Measurements from ENCODE around the gene LDAH. TPM values are rescaled to one million over a fixed set of nuclear protein-coding genes. Genes with fewer than 3 reads are reported as not detected.

Gene LDAH
- polyA plus RNA-seq, 1 experiment = 10.0 TPM

DNA sequence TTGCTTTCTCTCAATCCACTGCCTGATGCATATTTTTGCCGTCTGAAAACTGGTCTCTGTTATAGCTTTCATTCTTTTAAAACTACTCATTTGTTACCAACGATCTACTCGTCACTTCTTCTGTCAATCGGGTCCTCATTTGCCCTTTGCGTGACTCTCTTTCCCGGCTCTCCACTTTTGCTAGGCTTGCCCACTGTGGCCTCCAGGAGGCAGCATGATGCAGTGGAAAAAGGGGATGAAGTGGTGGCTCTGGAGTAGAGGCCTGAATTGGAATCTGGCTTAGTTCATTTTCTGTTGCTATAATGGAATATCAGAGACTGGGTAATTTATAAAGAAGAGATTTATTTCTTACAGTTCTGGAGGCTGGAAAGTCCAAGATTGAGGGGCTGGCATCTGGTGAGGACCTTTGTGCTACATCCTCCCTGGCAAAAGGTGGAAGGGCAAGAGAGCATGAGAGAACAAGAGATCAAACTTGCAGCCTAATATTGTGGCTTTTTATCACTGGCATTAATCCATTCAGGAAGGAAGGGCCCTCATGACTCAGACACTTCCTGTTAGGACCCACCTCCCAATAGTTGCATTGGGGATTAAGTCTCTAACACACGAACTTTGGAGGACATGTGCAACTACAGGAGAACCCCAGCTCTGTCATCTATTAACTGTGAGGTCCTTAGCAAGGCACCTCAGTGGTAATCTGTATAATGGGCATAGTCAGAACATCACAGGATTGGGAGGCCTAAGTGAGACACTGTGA is 140.6 kb downstream of the LDAH start:
- no peak for DNase-seq (ENCODE audit: low read depth)
- POLR2A ChIA-PET = no interaction called here
- no peaks in the 10 kb centered on the region for H3K27me3 ChIP-seq (ENCODE audit: control insufficient read depth, insufficient read depth, low read length)
- CTCF ChIA-PET = interaction anchor here (0.8 to 3.7 kb wide), 12 partner anchors 9 to 282 kb away, joined by 3 to 18 read pairs (median 5); no protein-coding TSS in a partner anchor
- no peak overlapping the region for H3K4me3 ChIP-seq (ENCODE audit: low read depth, low read length)
- H3K36me3 ChIP-seq (ENCODE audit: control insufficient read depth, insufficient read depth, low read length) = peaks cover 3% of the 10 kb centered on the region
- TF ChIP-seq, protein P1, sequence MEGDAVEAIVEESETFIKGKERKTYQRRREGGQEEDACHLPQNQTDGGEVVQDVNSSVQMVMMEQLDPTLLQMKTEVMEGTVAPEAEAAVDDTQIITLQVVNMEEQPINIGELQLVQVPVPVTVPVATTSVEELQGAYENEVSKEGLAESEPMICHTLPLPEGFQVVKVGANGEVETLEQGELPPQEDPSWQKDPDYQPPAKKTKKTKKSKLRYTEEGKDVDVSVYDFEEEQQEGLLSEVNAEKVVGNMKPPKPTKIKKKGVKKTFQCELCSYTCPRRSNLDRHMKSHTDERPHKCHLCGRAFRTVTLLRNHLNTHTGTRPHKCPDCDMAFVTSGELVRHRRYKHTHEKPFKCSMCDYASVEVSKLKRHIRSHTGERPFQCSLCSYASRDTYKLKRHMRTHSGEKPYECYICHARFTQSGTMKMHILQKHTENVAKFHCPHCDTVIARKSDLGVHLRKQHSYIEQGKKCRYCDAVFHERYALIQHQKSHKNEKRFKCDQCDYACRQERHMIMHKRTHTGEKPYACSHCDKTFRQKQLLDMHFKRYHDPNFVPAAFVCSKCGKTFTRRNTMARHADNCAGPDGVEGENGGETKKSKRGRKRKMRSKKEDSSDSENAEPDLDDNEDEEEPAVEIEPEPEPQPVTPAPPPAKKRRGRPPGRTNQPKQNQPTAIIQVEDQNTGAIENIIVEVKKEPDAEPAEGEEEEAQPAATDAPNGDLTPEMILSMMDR (IDR thresholded peaks at IDR 0.05; ENCODE audit: insufficient read depth, low read depth, low read length) = peak; percentile 83

DNA sequence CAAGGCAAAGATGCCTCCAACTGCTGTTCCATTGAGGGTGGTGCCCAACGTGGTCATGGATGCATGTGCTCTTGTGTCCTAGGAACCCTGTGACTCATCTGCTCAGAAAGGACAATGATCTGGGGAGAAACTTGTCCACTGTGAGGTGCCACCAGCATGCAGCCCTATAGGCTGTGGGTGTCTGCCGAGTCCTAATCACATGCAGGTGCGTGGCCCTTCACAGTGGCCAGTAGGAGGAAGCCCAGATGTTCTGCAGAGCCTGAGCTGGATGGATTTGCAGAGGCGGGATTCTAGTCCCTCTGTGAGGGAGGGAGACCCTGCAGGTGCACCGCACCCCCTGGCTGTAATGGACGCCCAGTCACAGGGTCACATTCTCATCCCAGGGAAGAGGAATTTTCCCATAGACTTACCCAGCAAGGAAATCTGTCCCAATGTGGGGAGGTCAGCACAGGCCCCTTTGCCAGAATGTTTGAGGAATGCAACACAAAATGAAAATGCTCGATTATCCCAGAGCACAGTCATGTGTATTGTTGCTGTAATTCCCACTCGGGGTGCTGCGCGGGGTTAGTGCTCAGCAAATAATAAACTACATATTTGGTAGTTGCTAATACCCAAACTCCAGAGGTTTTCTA is 142.0 kb downstream of the LDAH start:
- Histone ChIP-seq H3K4me3 (ENCODE audit: low read depth, low read length) (no peak overlapping the region), H3K27me3 (ENCODE audit: control insufficient read depth, insufficient read depth, low read length) (no peaks in the 10 kb centered on the region), H3K36me3 (ENCODE audit: control insufficient read depth, insufficient read depth, low read length) (peaks cover 1% of the 10 kb centered on the region)
- DNase-seq (ENCODE audit: low read depth) = no peak
- POLR2A ChIA-PET = no interaction called here
- TF ChIP-seq, protein P1 (IDR thresholded peaks at IDR 0.05; ENCODE audit: insufficient read depth, low read depth, low read length) = no peak
- CTCF ChIA-PET = interaction anchor here (1.0 to 2.9 kb wide), 5 partner anchors 9 to 283 kb away, joined by 3 to 18 read pairs (median 6); no protein-coding TSS in a partner anchor

DNA sequence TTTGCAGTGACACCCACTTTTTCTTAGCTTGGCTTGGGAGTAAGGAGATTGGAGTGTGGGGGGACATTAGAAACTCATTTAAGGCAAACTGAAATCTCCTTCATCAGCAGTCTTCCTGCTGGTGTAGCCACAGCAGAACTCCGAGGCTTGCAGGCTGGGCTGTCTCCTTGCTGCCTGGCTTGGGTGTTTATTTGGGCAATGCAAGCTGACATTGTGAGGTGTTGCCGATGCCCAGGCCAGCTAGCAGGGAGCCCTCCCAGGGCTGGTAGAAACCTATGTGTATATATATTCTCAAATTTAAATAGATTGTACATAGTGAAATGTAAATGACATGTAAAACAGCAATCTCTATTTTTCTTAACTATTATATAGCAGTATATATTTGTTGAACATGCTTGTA is 144.1 kb downstream of the LDAH start:
- no peak for DNase-seq (ENCODE audit: low read depth)
- Histone ChIP-seq H3K27me3 (ENCODE audit: control insufficient read depth, insufficient read depth, low read length) (no peaks in the 10 kb centered on the region), H3K4me3 (ENCODE audit: low read depth, low read length) (no peak overlapping the region), H3K36me3 (ENCODE audit: control insufficient read depth, insufficient read depth, low read length) (no peaks in the 10 kb centered on the region; the same call in none of the 2 replicates)
- CTCF ChIA-PET = interaction anchor here (0.5 to 8.4 kb wide), 5 partner anchors 15 to 359 kb away, joined by 3 to 123 read pairs (median 3); partner anchors contain the start of gene GDF7
- POLR2A ChIA-PET = no interaction called here
- TF ChIP-seq, protein P1 (IDR thresholded peaks at IDR 0.05; ENCODE audit: insufficient read depth, low read depth, low read length) = no peak

DNA sequence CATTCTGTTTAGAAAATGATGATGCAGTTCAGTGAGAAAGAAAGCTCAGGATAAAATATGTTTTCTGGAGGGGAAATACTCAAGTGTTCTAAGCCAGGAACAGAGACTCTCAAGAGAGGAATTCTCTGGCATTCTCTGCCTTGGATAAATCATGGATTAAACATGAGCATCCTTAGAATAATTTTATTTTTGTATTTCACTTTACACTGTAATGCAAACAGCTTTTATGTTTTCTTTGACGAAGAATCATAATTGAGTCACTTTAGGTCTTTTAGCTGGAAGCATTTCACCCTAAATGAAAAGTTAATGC is 144.9 kb downstream of the LDAH start:
- TF ChIP-seq, protein P1 (IDR thresholded peaks at IDR 0.05; ENCODE audit: insufficient read depth, low read depth, low read length) = no peak
- no peak for DNase-seq (ENCODE audit: low read depth)
- ChIA-PET CTCF (interaction anchor here (1.3 to 8.4 kb wide), 4 partner anchors 14 to 285 kb away, joined by 3 to 123 read pairs (median 14); partner anchors contain the start of gene GDF7), POLR2A (no interaction called here)
- Histone ChIP-seq H3K36me3 (ENCODE audit: control insufficient read depth, insufficient read depth, low read length) (no peaks in the 10 kb centered on the region; the same call in 1 of the 2 replicates), H3K4me3 (ENCODE audit: low read depth, low read length) (no peak overlapping the region), H3K27me3 (ENCODE audit: control insufficient read depth, insufficient read depth, low read length) (no peaks in the 10 kb centered on the region)

DNA sequence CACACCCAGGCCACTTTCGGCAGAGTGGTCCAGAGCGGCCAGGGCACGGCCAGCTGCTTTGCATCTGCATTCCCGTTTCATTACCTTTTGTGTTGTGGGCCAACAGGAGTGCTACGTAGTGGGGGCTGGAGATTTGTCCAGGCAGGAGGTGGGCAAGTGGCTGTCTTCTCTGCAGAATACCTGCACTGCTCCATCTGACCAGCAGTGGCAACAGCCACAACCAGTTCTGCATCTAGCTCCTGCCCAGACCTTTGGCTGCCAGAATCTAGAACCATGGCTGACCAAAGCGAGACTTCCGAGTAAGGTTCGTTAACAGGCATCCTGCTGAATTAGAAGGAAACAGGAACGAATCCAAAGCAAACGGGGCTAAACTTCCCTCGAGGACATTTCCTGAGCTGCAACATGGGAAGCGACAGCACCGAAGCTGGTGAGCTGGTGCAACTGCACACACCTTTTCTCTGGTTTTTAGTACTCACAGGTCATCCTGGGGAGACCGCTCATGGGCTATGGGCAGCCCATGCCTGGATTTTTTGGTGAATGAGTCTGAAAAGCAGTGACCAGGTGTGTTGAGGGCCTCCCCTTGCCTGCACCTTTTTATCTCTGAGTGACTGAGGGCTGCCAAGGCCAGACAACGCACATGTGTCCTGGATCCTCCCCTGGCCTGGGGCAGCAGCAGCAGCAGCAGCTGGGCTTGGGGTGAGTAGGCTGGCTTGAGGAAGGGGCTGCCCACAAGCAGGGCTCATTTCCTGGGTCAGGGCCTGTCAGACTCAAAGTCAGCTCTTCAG is 145.4 kb downstream of the LDAH start:
- ChIA-PET CTCF (interaction anchor here (1.2 to 8.4 kb wide), 5 partner anchors 14 to 286 kb away, joined by 3 to 123 read pairs (median 5); partner anchors contain the start of gene GDF7), POLR2A (no interaction called here)
- Histone ChIP-seq H3K4me3 (ENCODE audit: low read depth, low read length) (no peak overlapping the region), H3K27me3 (ENCODE audit: control insufficient read depth, insufficient read depth, low read length) (no peaks in the 10 kb centered on the region), H3K36me3 (ENCODE audit: control insufficient read depth, insufficient read depth, low read length) (no peaks in the 10 kb centered on the region)
- TF ChIP-seq, protein P1 (IDR thresholded peaks at IDR 0.05; ENCODE audit: insufficient read depth, low read depth, low read length) = no peak
- DNase-seq (ENCODE audit: low read depth) = no peak
